HG02840 (cell line): ENCODE measurements around the gene KLHL25.

Source experiments
- ATAC-seq: cut with Tn5 transposase; IDR thresholded peaks from one replicate; pipeline ENCODE4 v1.9.1; 2021; ENCODE audit warnings: mild to moderate bottlenecking, moderate library complexity, moderate number of reproducible peaks; ENCODE audit not compliant: unreplicated experiment, low FRiP score

Gene KLHL25

DNA sequence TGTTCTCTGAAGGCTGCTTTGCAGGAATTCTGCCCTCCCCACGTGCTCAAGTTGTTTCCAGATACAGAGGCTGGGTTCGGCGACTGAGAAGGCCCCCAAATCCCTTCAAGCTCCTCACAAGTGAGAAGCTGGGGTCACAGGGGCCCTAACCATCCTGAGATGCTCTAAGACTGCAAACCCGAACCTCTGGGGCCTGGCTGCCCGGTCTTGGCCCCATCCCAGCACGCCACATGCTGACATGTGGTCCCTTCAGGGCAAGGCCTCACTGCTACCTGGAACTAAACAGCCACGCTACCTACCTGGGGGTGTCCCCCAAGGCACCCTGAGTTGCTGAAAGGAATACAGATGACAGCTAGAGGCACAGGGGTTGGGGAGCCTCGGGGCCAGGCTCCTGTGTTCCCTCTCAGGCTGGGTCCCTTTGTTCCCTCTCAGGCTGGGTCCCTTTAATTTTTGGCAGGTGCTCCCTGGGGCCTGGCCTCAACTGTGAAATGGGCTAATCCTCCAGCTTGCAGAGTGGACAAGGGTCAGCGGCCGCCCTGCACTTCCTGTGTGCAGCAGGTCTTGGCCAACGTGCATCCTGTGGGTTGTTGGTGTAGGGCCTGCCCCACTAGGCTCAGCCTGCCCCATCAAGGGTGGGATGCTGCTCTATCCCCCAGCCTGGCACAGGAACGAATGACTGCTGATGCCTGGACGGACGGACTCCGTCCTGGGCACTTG, 32.5 kb downstream of the KLHL25 start:
- ATAC-seq, result no peak

DNA sequence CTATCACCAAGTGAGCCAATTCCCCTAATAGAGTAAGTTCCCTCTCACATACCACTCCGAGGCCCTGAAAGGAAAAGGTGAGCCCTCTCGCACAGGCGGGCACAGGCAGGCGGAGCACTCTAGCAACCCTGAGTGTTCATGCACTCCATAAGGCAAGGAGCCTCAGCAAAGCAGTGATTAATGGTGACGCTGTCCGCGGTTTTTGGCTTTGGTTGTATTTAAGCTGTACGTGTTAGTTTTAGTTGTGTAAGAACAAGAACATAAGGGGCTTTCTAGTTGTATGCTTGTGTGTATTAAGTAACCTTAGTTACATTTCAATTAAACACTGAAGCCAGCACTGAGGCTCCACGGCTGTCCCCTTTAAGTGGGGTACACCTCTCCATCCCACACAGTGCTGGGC, 33.1 kb downstream of the KLHL25 start:
- ATAC-seq, result no peak

DNA sequence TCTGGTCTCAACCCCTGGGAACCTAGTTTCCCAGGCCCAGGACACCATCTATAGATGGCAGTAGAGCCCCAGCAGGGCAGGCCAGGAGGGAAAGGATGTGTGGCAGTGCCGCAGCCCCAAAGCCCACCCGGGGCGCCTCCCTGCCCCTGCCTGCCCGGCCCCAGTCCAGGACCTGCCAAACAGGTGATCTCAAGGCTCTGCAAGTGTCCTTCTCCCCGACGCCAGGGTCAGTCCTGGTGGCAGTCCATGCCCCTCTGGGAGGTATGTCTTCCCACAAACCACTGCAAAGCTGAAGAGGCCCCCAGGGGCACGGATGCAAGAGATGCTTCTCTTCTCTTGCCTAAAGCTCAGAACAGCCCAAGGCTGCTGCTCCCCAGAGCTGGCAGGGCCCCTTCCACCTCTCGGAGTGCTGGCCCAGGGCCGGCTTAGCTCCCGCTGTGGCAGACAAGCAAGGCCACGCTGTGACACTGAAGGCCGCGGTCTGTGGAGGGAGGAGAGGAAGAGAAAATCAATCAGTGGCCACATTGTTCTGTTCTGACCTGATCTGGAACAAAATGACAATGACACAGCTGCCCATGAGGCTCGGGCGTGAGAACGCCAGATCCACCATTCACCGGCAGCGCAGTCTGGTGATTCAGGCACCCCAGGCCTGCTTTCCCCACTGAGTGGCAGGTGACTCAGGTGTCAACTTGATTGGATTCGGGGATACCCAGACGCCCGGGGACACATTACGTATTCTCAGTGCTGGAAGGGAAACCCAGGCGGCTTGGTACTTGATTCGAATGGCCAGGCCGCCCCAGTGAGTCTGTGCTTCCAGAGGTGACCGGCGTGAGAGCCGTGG, 34.0 kb downstream of the KLHL25 start:
- no peak for ATAC-seq

DNA sequence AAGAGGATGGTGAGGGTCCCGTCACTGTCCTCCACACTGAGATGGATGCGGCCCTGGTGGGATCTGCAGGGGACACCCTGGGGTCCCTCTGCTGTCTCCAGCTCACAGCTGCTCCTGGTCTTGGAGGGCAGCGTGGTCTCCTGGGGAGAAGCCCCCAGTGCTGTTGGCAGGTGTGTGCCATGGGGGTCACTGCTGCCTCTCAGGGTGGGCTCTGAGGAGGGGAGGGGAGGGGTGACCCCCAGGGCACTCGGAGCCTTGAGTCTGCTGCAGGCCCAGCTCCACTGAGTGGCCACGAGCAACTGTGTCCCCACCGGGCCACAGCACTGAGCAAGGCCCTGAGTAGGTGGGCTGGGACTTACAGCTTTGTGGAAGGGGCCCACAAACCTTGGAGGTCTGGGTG, 34.7 kb downstream of the KLHL25 start:
- no peak for ATAC-seq

DNA sequence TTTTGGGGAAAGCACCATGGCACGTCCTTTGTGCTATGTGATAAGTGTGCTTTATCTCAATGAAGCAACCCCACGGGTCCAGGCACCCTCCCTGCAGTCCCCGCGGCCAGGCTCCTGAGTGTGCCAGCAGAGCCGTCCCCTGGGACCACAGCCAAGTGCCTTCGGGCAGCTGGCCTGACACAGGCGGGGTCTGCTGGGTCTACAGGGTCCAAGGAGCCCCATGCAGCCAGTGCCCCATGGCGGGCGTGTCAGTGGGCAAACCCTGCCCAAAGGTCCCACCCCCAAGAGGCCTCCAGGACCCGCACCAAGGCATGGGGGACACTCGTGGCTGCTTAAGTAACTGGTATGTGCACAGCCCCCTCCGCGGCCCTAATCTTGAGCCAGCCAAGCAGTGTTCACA, 35.3 kb downstream of the KLHL25 start:
- ATAC-seq, result no peak

DNA sequence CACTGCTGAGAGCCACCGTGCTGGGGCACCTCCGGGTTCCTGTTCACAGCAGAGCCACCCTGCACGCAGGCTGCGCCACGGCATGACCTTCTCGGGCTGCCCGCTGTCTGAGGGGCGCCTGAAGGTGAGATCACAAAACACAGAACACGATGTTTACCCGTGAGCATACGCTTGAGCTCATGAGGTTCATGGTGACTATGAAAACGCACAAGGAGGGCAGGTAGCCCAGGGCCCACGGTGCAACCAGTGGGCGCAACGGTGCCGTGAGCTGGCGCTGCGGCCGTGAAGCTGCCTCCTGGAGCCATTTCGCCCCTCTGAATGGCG, 36.1 kb downstream of the KLHL25 start:
- no peak for ATAC-seq

DNA sequence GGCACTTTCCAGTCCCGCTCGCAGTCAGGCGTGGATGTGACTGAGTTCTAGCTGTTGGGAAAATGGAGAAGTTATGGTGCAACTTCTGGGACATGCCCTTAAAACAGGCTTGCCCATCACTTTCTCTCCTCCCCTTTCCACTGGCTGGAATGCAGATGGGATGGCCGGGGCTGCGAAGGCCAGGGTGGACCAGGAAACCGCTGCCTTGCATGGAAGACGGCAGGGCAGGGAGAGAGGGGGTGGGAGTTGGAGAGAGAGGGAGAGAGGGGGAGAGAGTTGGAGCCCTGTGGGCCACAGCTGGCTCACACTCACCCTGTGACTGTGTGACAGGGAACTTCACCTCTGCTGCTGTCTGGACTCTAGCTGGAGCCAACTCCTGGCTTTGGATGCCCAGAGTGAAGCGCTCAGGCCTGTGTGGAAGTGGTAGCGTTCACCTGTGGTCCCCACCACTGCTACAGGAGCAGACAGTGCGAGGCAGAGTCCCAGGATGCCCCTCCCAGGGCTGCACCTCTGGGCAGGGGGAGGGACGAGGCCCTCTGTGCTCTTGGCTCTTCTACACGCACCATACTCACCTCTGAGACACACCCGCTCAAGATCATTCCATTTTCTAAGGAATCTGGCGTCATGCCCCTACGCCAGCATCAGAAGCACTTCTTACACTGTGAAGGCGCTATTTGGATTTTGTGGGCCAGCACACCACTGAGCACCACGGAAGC, 36.6 kb downstream of the KLHL25 start:
- no peak for ATAC-seq

DNA sequence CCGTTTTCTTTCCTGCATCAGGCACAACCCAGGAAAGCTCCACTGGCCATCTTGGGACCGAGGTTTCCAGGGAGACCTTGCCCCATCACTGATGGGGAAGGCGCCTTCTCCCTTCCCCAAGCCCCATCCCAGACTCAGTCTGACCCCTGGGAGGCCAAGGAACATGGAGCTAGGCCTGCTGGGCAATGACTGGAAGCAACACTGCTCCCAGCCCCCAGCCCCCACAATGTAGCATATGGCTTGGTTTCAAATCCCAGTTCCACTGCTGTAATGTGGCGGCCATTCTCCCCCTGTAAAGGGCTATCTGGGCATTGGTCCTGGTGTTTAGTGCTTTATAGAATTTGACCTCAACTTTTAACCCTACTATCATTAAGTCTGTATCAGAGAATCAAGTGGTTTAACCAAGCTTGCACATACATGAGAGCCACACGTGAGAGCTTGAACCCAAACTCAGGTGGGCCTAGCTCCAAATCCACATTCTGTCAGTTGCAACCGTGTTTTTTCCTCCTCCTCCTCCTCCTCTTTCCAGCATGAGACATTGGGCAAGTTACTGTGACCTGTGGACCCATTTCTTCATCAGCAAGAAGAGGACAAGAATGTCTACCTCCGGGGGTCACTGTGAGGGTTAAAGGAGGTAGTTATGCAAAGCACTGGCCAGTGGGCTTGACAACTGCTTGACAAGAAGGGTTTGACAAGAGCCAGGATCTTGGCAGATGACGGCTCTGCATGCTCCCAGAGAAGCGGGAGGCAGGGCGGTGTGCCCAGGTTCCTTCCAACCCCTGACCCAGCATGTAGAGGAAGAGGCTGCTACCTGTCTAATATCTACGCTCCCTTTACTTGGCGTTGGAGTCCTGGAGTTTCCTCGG, 37.4 kb downstream of the KLHL25 start:
- ATAC-seq, result no peak

DNA sequence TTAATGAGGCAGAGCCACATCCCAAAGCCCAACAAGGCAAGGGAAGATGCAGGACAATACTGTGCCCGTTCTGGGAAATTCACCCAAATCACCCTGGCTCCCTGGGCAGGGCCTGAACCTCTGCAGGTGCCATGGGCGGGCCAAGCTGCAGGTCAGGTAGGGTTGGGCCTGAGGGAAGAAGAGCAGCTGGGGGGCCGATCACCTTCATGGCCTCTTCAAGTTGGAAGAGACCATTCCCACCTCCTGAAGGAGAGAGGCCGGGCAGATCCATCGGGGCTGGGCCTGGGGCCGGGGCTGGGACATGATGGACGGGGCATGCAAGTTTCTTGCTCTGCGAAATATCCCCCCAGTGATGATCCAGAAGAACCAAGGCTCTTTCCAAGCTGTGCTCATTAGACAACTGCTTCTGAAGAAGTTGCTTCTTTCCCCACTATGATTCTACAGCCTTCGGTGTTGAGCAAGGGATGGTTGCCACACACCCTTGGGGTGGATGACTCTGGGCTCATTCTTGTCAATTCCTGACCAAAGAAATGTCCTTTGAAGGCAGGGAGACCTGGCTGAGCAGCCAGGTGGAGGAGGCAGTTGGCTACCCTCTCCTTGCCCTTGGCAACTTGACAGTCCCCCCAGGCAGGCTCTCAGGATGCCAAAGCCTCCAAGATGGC, 38.2 kb downstream of the KLHL25 start:
- no peak for ATAC-seq

DNA sequence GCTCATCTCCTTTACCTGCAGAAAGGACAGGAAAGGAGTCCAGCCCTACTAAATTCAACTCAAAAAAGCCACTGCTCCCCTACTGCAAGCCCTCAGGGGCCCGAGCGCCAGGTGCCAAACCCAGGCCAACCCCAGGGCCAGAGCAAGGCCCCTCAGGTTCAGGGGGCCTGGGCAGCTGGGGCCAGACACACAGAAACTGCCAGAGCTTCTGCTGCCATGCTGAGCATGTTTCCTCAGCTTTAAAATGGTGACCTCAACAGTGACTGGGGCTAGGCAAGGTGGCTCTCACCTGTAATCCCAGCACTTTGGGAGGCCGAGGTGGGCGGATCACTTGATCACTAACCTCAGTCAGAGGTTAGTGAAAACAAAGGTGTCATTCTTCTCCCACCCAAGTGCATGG, 38.8 kb downstream of the KLHL25 start:
- no peak for ATAC-seq

DNA sequence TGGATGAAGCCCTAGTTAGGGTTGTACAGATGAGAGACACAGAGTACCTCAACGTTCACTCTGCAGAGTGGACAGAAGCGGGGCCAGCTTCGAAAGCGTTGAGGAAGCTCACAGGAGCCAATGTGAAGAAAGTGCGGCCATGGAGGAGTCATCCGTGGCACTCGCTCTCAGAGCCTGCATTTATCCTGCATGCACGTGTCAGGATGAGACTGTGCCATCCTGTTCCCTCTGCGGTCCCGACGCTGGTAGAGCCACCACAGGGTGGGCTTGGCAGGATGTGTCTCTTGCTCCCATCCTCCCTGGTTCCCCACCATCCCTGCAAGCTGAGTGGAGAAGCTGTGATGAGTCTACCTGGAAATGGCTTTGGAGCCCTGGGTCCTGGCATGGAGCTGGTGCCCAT, 39.3 kb downstream of the KLHL25 start:
- ATAC-seq, result no peak

DNA sequence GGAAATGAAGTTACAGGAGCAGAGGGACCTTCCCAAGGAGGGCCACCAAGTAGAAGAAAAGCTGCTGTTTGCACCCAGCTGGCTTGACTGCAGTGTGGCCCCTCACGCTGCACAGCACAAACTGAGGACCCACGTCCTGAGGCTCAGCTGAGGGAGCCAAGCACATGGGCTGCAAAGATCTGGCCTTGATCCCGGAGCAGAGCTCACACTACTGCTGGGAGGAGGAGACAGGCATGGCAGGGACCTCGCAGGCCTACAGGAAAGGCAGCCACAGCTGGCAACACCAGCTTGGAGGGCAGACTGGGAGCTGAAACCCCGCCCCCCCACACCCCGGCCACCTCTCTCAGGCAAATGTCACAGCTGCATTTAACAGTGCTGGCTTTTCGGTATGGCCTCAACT, 39.7 kb downstream of the KLHL25 start:
- ATAC-seq, result no peak

DNA sequence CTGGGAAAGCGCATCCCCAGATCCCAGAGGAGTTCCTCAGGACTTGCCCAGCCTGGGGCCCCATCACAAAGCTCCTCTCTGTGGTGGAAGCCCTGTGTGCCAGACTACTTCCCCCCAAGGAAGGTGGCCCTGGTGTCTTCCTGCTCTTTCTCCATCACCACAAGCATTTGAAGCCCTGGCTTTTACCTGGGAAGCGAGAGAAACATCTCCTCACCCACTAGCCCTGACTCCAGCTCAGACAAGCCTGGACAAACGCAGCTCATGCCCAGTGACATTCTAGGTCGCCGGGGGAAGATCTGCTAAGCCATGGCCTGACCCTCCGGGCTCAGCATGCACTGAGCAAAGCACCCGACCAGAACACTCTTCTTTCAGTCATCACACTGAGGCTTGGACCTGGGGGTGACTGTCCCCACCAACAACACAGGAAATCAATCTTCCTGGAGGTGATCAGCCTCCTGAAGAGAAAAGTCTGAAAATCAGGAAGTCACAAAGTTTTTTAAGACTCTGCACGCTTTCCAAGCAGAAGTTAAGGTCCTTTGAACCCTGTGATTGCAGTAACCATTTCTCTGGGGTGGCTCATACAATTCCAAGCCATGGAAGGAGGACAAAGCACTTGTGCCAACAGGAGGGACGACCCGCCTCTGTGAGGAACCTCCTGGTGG, 40.8 kb downstream of the KLHL25 start:
- ATAC-seq, result no peak

DNA sequence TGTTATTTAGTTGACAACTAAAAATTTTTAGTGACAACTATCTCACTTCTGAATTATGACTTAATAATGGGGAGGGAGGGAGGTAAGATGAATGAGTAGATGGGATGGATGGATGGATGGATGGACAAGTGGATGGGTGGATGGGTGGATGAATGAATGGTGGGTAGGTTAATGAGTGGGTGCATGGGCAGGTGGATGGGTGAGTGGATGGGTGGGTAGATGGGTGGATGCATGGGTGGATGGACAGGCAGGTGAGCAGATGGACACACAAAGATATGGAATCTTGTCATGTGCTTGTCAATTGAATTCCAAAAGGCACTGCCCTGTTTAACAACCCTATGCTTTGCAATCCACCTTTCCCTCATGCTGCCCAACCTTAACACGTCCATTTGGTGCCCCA, 41.5 kb downstream of the KLHL25 start:
- no peak for ATAC-seq

DNA sequence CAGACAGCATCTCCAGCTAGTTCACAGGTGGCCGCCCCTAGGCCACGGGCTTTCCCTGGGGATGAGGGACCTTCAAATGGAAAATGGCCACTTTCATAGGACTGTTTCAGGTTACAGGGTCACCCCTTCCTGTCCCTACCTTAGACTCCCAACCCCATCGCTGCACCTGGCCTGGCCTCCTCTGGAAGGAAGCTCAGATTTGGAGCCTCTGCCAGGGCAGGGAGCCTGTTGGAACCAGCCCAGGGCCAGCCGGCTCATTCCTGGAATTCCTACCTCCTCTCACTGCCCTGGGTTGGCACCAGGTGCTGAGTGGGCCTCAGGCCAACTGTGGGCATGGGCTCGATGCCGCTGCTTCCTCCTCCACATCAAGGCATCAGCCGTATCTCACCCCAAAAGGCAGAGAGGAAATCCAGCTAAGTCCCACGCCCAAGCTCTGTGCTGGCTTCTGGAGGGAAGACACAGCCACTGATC, 42.2 kb downstream of the KLHL25 start:
- no peak for ATAC-seq

DNA sequence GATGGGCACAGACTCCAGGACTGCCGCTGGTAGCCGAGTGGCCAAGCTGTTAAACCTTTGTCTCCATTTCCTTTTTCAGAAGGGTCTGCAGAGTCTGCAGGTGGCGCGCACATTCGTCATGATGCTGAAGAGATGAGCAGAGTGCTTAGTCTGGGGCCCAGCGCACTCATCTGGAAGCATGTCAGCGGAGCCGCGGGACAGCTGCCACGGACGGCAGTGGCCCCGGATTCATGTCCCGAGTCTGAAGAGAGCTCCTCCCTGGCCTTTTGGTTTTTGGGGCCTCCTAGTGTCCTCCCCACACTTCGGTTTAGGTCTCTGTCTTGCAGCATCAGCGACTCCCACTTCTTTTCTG, 42.6 kb downstream of the KLHL25 start:
- no peak for ATAC-seq

DNA sequence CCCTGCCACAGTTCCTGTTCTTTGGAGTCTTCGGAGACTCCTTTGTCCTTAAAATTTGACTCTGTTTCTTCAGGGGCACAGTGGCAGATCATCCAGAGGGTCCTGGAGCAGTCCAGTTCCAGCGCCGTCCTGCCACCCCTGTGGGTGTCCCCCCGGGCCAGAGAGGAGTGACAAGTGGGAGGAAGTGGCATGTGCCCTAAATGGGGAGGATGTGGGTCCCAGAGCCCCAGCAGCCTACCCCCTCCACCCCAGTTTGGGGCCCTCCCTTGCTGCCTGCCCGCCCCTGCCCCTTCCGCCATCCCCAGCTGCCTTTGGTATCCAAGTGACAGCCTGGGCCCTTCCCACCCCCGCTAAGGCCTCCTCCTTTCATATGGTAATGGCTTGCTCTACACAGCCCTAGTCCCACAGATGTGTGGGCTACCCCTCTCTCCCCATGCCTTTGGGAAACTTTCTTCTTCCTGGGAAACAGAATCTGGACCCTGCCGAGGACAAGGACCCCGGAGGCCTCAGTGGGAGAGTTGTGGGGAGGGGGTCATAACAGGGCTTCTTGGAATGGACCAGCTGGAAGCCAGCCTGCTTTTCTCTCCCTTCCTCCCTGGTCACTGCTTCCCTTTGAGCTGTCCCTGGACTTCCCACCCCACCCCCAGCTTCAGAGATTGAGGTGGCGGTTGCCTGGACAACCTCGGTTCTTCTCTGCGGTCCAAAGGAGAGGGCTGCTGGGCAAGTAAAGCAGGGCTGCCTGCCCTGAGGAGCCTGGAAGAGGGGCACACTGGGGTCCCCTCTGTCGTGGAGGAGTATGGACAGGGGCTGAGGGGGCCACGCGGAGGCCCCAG, 43.2 kb downstream of the KLHL25 start:
- no peak for ATAC-seq
